ENCODE measurements around the gene FBLN2. TPM values are rescaled to one million over a fixed set of nuclear protein-coding genes. Genes with fewer than 3 reads are reported as not detected.

FBLN2 gene
- total RNA-seq, 3 donors from 2014 or later (not counting 1 experiment from before 2014, with no cell fraction given), result 0.61 to 2.7 (median 1.6) TPM

GRCh38 chr3:13659221-13659969, 110.5 kb downstream of the FBLN2 start:
- Histone ChIP-seq H3K4me3 (ENCODE audit: low read length) (no peak overlapping the region), H3K4me1 (ENCODE audit: control insufficient read depth, insufficient read depth, low read length) (peaks cover 18% of the 10 kb centered on the region), H3K36me3 (ENCODE audit: control insufficient read depth, insufficient read depth, low read length) (no peaks in the 10 kb centered on the region), H3K27ac (ENCODE audit: low read length) (no peak overlapping the region), H3K9me3 (ENCODE audit: control insufficient read depth, insufficient read depth, low read length) (no peaks in the 10 kb centered on the region), H3K27me3 (ENCODE audit: control insufficient read depth, insufficient read depth, low read length) (no peaks in the 10 kb centered on the region)
- no peak for ATAC-seq
- H3K4me3 Mint-ChIP-seq, result no peak overlapping the region
- DNase-seq, result no peak
- no peak overlapping the region for H3K27ac Mint-ChIP-seq
- H3K36me3 Mint-ChIP-seq, result no peaks in the 10 kb centered on the region
- intact Hi-C loops (cut with micrococcal nuclease), result loop anchor here (5.0 kb wide), 2 partner anchors 223 to 558 kb away; partner anchors contain the start of gene WNT7A
- 79% methylated on average over 9 of the region's 12 CpGs for WGBS (ENCODE audit: insufficient coverage)
- peaks cover 10 to 24% of the 10 kb centered on the region in 2 donors for H3K27me3 Mint-ChIP-seq (ENCODE audit: low read depth in 2 of 2)
- H3K9me3 Mint-ChIP-seq, result no peaks in the 10 kb centered on the region
- no peak for TF ChIP-seq CTCF (IDR thresholded peaks at IDR 0.05)
- peaks cover 0 to 15% of the 10 kb centered on the region in 2 donors for H3K4me1 Mint-ChIP-seq

GRCh38 chr3:13660042-13660874, 111.3 kb downstream of the FBLN2 start:
- 97% methylated on average over 3 of the region's 3 CpGs for WGBS (ENCODE audit: insufficient coverage)
- no peak for ATAC-seq
- H3K9me3 Mint-ChIP-seq, result no peaks in the 10 kb centered on the region

GRCh38 chr3:13661121-13661520, 112.2 kb downstream of the FBLN2 start:
- H3K36me3 ChIP-seq (ENCODE audit: control insufficient read depth, insufficient read depth, low read length), result no peaks in the 10 kb centered on the region
- ATAC-seq (no peak), DNase-seq (no peak)
- WGBS (ENCODE audit: insufficient coverage), result 90% methylated on average over 16 of the region's 16 CpGs
- no peak overlapping the region for H3K4me3 Mint-ChIP-seq
- no peak overlapping the region for H3K27ac Mint-ChIP-seq
- H3K27ac ChIP-seq (ENCODE audit: low read length), result no peak overlapping the region
- peaks cover 10 to 21% of the 10 kb centered on the region in 2 donors for H3K27me3 Mint-ChIP-seq (ENCODE audit: low read depth in 2 of 2)
- H3K4me1 Mint-ChIP-seq, result peaks cover 0 to 11% of the 10 kb centered on the region in 2 donors
- no peaks in the 10 kb centered on the region for H3K9me3 ChIP-seq (ENCODE audit: control insufficient read depth, insufficient read depth, low read length)
- H3K4me1 ChIP-seq (ENCODE audit: control insufficient read depth, insufficient read depth, low read length), result peaks cover 6% of the 10 kb centered on the region
- intact Hi-C loops (cut with micrococcal nuclease), result no loop called here
- H3K9me3 Mint-ChIP-seq, result no peaks in the 10 kb centered on the region
- no peak for TF ChIP-seq CTCF (IDR thresholded peaks at IDR 0.05)
- no peaks in the 10 kb centered on the region for H3K36me3 Mint-ChIP-seq
- no peak overlapping the region for H3K4me3 ChIP-seq (ENCODE audit: low read length)
- H3K27me3 ChIP-seq (ENCODE audit: control insufficient read depth, insufficient read depth, low read length), result no peaks in the 10 kb centered on the region

More at GRCh38 chr3:13660042-13660874, 111.3 kb downstream of the FBLN2 start:
- no peak for TF ChIP-seq CTCF (IDR thresholded peaks at IDR 0.05)
- Histone ChIP-seq H3K9me3 (ENCODE audit: control insufficient read depth, insufficient read depth, low read length) (no peaks in the 10 kb centered on the region), H3K27ac (ENCODE audit: low read length) (no peak overlapping the region), H3K27me3 (ENCODE audit: control insufficient read depth, insufficient read depth, low read length) (no peaks in the 10 kb centered on the region), H3K4me3 (ENCODE audit: low read length) (no peak overlapping the region), H3K36me3 (ENCODE audit: control insufficient read depth, insufficient read depth, low read length) (no peaks in the 10 kb centered on the region), H3K4me1 (ENCODE audit: control insufficient read depth, insufficient read depth, low read length) (peaks cover 12% of the 10 kb centered on the region)
- Mint-ChIP-seq H3K4me1 (peaks cover 0 to 15% of the 10 kb centered on the region in 2 donors), H3K27ac (no peak overlapping the region), H3K36me3 (no peaks in the 10 kb centered on the region), H3K4me3 (no peak overlapping the region), H3K27me3 (ENCODE audit: low read depth in 2 of 2) (peaks cover 10 to 24% of the 10 kb centered on the region in 2 donors)
- intact Hi-C loops (cut with micrococcal nuclease), result no loop called here
- no peak for DNase-seq
